ENCODE data around the gene PHLDB3. TPM values are rescaled to one million over a fixed set of nuclear protein-coding genes. Genes with fewer than 3 reads are reported as not detected.

The PHLDB3 gene
- total RNA-seq, 1 experiment from 2014 or later = 8.5 TPM

DNA sequence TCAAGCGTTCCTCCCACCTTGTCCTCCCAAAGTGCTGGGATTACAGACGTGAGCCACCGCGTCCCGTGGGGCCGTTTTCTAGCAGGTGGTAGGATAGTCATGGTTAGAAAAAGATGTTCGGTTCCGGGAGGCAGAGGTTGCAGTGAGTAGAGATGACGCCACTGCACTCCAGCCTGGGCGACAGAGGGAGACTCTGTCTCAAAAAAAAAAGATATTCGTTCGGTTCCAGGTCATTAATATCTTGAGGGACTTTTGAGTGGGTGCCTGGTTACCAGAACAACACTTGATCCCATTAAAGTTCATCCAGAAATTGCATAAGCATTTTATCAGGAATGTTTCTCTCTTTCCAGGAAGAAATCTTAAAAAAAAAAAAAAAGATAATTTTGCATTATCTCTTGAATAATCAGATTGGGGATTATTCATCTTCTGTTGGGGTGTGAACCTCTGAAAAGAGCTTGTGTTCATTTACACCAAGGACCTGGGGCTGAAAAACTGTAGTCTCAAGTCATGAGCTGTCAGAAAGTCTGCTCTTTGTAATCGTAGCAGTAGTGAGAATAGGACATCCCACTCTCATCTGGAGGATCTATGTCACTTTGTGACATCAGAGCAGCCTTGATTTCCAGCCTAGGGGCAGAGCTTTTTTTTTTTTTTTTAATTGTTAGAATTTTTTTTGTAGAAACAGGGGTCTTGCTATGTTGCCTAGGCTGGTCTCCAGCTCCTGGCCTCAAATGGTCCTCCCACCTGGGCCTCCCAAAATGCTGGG is 23.5 kb upstream of the PHLDB3 start:
- Histone ChIP-seq H2BK120ac (ENCODE audit: low read depth, low read length, poor library complexity, severe bottlenecking) (no peak overlapping the region), H4K91ac (ENCODE audit: insufficient read length, low read depth, low read length) (no peak overlapping the region), H3K14ac (ENCODE audit: insufficient read depth, low read length) (no peak overlapping the region), H3K27me3 (ENCODE audit: insufficient read depth, low read length) (peaks cover 3% of the 10 kb centered on the region; the same call in 1 of the 2 replicates), H4K20me1 (ENCODE audit: control insufficient read depth, insufficient read depth, insufficient read length) (peaks cover 4% of the 10 kb centered on the region), H3K79me1 (ENCODE audit: insufficient read depth, low read depth, low read length, poor library complexity, severe bottlenecking) (no peaks in the 10 kb centered on the region), H3K23ac (ENCODE audit: insufficient read length, low read depth, low read length) (no peak overlapping the region), H2AK5ac (ENCODE audit: insufficient read length, low read length) (no peak overlapping the region), H3K9me3 (ENCODE audit: control insufficient read depth, low read depth, low read length) (no peaks in the 10 kb centered on the region), H3K4me2 (ENCODE audit: insufficient read depth, insufficient read length, low read length) (peak overlapping the region; percentile 86), H3K9ac (ENCODE audit: extremely low read depth, insufficient read length, low read length) (no peak overlapping the region), H2BK15ac (ENCODE audit: low read depth, low read length) (no peak overlapping the region), H2AFZ (ENCODE audit: low read length) (no peak overlapping the region), H3K4me1 (ENCODE audit: insufficient read depth, low read length) (no peaks in the 10 kb centered on the region), H3T11ph (ENCODE audit: low read length) (no peak overlapping the region), H3K23me2 (ENCODE audit: insufficient read length, low read depth, low read length, poor library complexity, severe bottlenecking) (peaks cover 27% of the 10 kb centered on the region), H2BK12ac (ENCODE audit: insufficient read length, low read depth, low read length) (no peak overlapping the region), H3K56ac (ENCODE audit: insufficient read length, low read depth, low read length) (no peak overlapping the region), H3K4ac (ENCODE audit: low read depth, low read length) (no peak overlapping the region), H2BK20ac (ENCODE audit: low read depth, low read length, poor library complexity, severe bottlenecking) (no peak overlapping the region), H3K79me2 (ENCODE audit: insufficient read depth, low read length) (no peaks in the 10 kb centered on the region), H3K27ac (ENCODE audit: insufficient read length, low read depth, low read length) (no peak overlapping the region), H4K8ac (replicated peaks; ENCODE audit: insufficient read length, low read depth, low read length) (no peak overlapping the region), H4K5ac (ENCODE audit: insufficient read length, low read depth, low read length) (no peak overlapping the region), H2BK5ac (ENCODE audit: insufficient read length, low read length) (no peak overlapping the region), H3K18ac (ENCODE audit: insufficient read length, low read depth, low read length) (no peak overlapping the region)
- no peak overlapping the region for H3K27ac Mint-ChIP-seq
- peaks cover 38% of the 10 kb centered on the region for H3K27me3 Mint-ChIP-seq (ENCODE audit: low read depth)
- no peak for DNase-seq
- no peak overlapping the region; a peak in 1 of 5 replicates for H3K4me3 Mint-ChIP-seq
- peaks cover 19 to 22% of the 10 kb centered on the region in 2 experiments for H3K4me1 Mint-ChIP-seq
- TF ChIP-seq, protein P1, sequence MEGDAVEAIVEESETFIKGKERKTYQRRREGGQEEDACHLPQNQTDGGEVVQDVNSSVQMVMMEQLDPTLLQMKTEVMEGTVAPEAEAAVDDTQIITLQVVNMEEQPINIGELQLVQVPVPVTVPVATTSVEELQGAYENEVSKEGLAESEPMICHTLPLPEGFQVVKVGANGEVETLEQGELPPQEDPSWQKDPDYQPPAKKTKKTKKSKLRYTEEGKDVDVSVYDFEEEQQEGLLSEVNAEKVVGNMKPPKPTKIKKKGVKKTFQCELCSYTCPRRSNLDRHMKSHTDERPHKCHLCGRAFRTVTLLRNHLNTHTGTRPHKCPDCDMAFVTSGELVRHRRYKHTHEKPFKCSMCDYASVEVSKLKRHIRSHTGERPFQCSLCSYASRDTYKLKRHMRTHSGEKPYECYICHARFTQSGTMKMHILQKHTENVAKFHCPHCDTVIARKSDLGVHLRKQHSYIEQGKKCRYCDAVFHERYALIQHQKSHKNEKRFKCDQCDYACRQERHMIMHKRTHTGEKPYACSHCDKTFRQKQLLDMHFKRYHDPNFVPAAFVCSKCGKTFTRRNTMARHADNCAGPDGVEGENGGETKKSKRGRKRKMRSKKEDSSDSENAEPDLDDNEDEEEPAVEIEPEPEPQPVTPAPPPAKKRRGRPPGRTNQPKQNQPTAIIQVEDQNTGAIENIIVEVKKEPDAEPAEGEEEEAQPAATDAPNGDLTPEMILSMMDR (conservative IDR thresholded peaks at IDR 0.05) = no peak
- H3K36me3 Mint-ChIP-seq (ENCODE audit: insufficient read depth in 1 of 3, low read depth in 3 of 3) = no peaks in the 10 kb centered on the region
- WGBS (ENCODE audit: extremely low coverage, insufficient read length, low lambda C conversion rate) = no CpG with 5 or more reads among the region's 13 CpGs
- H3K9me3 Mint-ChIP-seq = no peaks in the 10 kb centered on the region
